K562 (cell line): ENCODE measurements around the gene PNPLA7. TPM values are rescaled to one million over a fixed set of nuclear protein-coding genes. Genes with fewer than 3 reads are reported as not detected.
A peak's percentile ranks its signal among the peaks of the same experiment; 100 is the strongest.

Experiments
- DPF2 ChIP-seq: fragments of 450-650 bp; IDR thresholded peaks from 2 replicates; pipeline ENCODE4 v1.6.1; 2016
- PBX2 ChIP-seq, 2 experiments: IDR thresholded peaks in 1 of 2; conservative IDR thresholded peaks in 1 of 2; 2 replicates each; pipeline ENCODE4 v1.6.1; 2016; ENCODE audit warnings: low read depth in 2 of 2, mild to moderate bottlenecking in 1 of 2, missing compliant biosample characterization in 1 of 2, missing genetic modification characterization in 1 of 2, moderate library complexity in 1 of 2
- REST ChIP-seq, 2 experiments: fragments of 450-650 bp; formaldehyde crosslinking in 1 of 2; IDR thresholded peaks; 2 replicates each; pipeline versions ENCODE4 v1.4.0 to v1.6.1; 2014 to 2020; ENCODE audit warnings: mild to moderate bottlenecking in 2 of 2, borderline replicate concordance in 1 of 2, low read depth in 1 of 2
- RNF219 ChIP-seq: fragments of 250-450 bp; sonication (Bioruptor Pico); IDR thresholded peaks from 2 replicates; pipeline ENCODE4 v1.5.0; 2022; ENCODE audit warnings: mild to moderate bottlenecking
- TCF7L2 ChIP-seq: fragments of 150-350 bp; IDR thresholded peaks from 2 replicates; pipeline ENCODE4 v1.6.1; 2016; ENCODE audit warnings: low read depth, mild to moderate bottlenecking, low read length, moderate library complexity
- UBTF ChIP-seq, 2 experiments: IDR thresholded peaks; 2 replicates each; pipeline ENCODE4 v1.6.1; 2012; ENCODE audit warnings: improper control_type of control experiment in 2 of 2, low read depth in 2 of 2, low read length in 2 of 2, borderline replicate concordance in 1 of 2
- ZNF436 ChIP-seq: fragments of 250-450, 450-650 bp; sonication (Bioruptor Pico); formaldehyde crosslinking; IDR thresholded peaks from 2 replicates; pipeline ENCODE4 v1.7.0; 2020; ENCODE audit warnings: mild to moderate bottlenecking
- ZNF699 ChIP-seq: fragments of 250-450 bp; sonication (Bioruptor Pico); IDR thresholded peaks from 2 replicates; pipeline ENCODE4 v1.8.0; 2021; ENCODE audit warnings: mild to moderate bottlenecking, moderate library complexity; ENCODE audit not compliant: insufficient replicate concordance
- polyA plus RNA-seq, 8 experiments: library from polyadenylated mRNA; depleted of rRNA in 4 of 8; stranded (reverse) in 5 of 8; unstranded in 3 of 8; fragments of >200 nt; fragmentation: Nextera tagmentation in 2 of 8; fragmentation: Illumina TruSeq in 1 of 8; extraction: Ambion mirVana in 2 of 8; extraction: Trizol in 1 of 8; gene quantifications; 2 replicates each; pipeline versions ENCODE4 v1.2.1 to v1.2.3, GENCODE V29; 2011 to 2014; ENCODE audit warnings: inconsistent platforms in 1 of 8, missing spikeins in 1 of 8
- total RNA-seq, 7 experiments: library from RNA; depleted of rRNA in 6 of 7; stranded (reverse); fragments of >200 nt in 6 of 7; fragmentation: Illumina TruSeq in 2 of 7; extraction: Trizol in 2 of 7; gene quantifications; 2 replicates each; pipeline versions ENCODE4 v1.2.1 to v1.2.3, GENCODE V29; 2011 to 2021; ENCODE audit warnings: low replicate concordance in 1 of 7

PNPLA7 gene
- total and polyA plus RNA-seq, 9 of the 15 experiments (the other 6 are each of a cell fraction or from before 2014, with no cell fraction given): 0.01 to 0.85 (median 0.19) TPM; not detected in 1

DNA sequence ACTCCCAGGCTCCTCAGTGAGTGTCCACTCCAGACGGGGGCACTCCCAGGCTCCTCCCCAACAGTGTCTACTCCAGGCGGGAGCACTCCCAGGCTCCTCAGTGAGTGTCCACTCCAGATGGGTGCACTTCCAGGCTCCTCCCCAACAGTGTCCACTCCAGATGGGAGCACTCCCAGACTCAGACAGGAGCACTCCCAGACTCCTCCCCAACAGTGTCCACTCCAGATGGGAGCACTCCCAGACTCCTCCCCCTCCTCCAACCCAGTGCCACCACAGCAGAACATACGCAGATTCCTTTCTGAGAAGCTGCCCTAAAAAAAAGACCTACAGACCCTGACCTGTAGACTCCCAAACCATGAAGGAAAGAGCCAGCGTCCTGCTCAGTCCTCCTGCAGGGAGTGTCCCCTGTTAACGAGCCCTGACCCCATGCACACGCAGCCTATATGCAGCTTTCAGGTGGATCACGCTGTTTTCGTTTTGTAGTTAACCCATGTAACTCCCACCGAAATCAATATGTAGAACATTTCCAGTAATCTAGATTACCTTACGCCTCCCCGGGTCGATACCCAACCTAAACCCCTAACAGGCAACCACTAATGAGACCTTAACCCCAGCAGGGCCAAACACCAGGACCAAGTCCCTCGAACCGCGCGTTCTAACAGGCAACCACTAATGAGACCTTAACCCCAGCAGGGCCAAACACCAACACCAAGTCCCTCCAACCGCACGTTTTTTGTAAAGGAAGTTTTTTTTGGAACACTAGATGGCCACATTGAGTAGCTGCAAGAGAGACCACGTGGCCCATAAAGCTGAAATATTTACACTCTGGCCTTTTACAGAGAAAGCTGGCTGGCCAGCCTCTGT is 15.7 kb downstream of the PNPLA7 start (continued):
- TF ChIP-seq REST (IDR thresholded peaks at IDR 0.05; ENCODE audit: borderline replicate concordance) (peak; percentile 76), REST (CRISPR knock-in tag; IDR thresholded peaks at IDR 0.05; ENCODE audit: low read depth) (no peak), TCF7L2 (no peak), DPF2 (0 out of 2 replicates have a peak, but pooled peaks have one; percentile 34), ZNF436 (CRISPR knock-in tag) (no peak), RNF219 (CRISPR knock-in tag) (no peak), UBTF (IDR thresholded peaks at IDR 0.05; ENCODE audit: borderline replicate concordance in 1 of 2, low read depth in 2 of 2, low read length in 2 of 2) (no peak), PBX2 (CRISPR knock-in tag; IDR thresholded peaks at IDR 0.05; ENCODE audit: low read depth) (no peak), PBX2 (tag; conservative IDR thresholded peaks at IDR 0.05; ENCODE audit: low read depth) (peak; percentile 66; the same call in 1 of the 2 replicates), ZNF699 (CRISPR knock-in tag) (no peak)
